ENCODE data around the gene GOSR2. TPM values are rescaled to one million over a fixed set of nuclear protein-coding genes. Genes with fewer than 3 reads are reported as not detected.

Gene GOSR2
- total and polyA plus RNA-seq, 2 donors (not counting 3 experiments of a cell fraction or from before 2014, with no cell fraction given): 48.6 to 54.7 TPM

DNA sequence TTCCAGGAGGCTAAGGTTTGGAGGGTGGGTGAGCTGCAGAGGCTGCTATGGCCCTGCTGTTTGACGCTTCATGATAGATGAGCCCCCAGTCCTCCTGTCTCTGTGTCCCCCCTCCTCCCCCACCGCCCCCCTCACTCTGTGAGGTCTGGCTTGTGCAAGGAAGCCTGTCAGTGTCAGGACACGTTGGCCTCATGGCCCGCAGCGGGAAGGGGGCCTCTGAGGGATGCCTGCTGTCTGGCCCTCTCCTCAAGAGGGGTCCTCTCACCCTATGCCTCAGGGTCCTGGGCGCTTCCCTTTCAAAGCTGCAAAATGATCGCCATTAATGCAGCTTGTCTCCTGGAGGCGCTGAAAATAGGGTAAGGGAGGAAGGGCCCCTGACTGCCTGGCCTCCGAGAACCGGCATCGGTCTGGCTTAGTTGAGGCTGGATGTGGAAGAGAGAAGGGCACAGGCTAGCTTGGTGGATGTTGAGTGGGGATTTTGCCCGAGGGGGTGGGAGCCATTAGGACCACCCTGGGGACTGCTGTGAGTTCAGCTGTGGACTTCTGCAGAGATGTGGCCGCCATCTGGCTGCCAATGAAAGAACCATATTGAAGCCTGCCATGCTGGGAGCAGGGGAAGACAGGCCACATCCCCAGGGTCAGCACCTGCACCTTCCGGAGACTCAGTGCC lies 14.8 kb upstream of the GOSR2 start:
- H3K27me3 ChIP-seq (ENCODE audit: control insufficient read depth in 2 of 2, insufficient read depth in 2 of 2, low read length in 2 of 2): peaks cover 0 to 4% of the 10 kb centered on the region in 2 experiments
- POLR2A ChIA-PET: no interaction called here
- no peaks in the 10 kb centered on the region for H3K9me1 ChIP-seq (replicated peaks; ENCODE audit: control insufficient read depth, extremely low read depth, insufficient read depth, low read length)
- H3K4me3 ChIP-seq (replicated peaks in 1 of 3; ENCODE audit: insufficient read depth in 1 of 3, low read depth in 1 of 3, low read length in 3 of 3): no peak overlapping the region
- FAIRE-seq (no peak), DNase-seq (ENCODE audit: low read depth, low spot score) (no peak)
- H3K4me2 ChIP-seq (ENCODE audit: insufficient read depth, low read length): no peak overlapping the region
- TF ChIP-seq POLR2AphosphoS5 (IDR thresholded peaks at IDR 0.05; ENCODE audit: insufficient read depth, low read depth, low read length) (no peak), MYC (IDR thresholded peaks at IDR 0.05; ENCODE audit: low read depth, low read length) (no peak), POLR2A (IDR thresholded peaks at IDR 0.05; ENCODE audit: low read depth, low read length) (no peak), GATA2 (IDR thresholded peaks at IDR 0.05; ENCODE audit: insufficient read depth, insufficient read length, low read depth, low read length) (no peak), FOS (IDR thresholded peaks at IDR 0.05; ENCODE audit: borderline replicate concordance, insufficient read depth, low read length) (no peak), EZH2 (IDR thresholded peaks at IDR 0.05; ENCODE audit: borderline replicate concordance, low read depth, low read length, severe bottlenecking) (no peak), JUN (IDR thresholded peaks at IDR 0.05; ENCODE audit: borderline replicate concordance, insufficient read depth, insufficient read length, low read depth) (no peak)
- TF ChIP-seq, protein P1, sequence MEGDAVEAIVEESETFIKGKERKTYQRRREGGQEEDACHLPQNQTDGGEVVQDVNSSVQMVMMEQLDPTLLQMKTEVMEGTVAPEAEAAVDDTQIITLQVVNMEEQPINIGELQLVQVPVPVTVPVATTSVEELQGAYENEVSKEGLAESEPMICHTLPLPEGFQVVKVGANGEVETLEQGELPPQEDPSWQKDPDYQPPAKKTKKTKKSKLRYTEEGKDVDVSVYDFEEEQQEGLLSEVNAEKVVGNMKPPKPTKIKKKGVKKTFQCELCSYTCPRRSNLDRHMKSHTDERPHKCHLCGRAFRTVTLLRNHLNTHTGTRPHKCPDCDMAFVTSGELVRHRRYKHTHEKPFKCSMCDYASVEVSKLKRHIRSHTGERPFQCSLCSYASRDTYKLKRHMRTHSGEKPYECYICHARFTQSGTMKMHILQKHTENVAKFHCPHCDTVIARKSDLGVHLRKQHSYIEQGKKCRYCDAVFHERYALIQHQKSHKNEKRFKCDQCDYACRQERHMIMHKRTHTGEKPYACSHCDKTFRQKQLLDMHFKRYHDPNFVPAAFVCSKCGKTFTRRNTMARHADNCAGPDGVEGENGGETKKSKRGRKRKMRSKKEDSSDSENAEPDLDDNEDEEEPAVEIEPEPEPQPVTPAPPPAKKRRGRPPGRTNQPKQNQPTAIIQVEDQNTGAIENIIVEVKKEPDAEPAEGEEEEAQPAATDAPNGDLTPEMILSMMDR (IDR thresholded peaks at IDR 0.05; ENCODE audit: extremely low read depth in 1 of 2, insufficient read depth in 1 of 2, low read depth in 1 of 2, low read length in 2 of 2): no peak
- TF ChIP-seq, protein P2, sequence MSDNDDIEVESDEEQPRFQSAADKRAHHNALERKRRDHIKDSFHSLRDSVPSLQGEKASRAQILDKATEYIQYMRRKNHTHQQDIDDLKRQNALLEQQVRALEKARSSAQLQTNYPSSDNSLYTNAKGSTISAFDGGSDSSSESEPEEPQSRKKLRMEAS (IDR thresholded peaks at IDR 0.05; ENCODE audit: insufficient read depth, insufficient read length): no peak
- H2AFZ ChIP-seq (ENCODE audit: low read depth, low read length): no peak overlapping the region
- H3K9me3 ChIP-seq (replicated peaks; ENCODE audit: control insufficient read depth, insufficient read depth, low read length): no peaks in the 10 kb centered on the region
- no peaks in the 10 kb centered on the region for H3K4me1 ChIP-seq (ENCODE audit: control insufficient read depth, extremely low read depth, insufficient read depth, low read length)
- H3K36me3 ChIP-seq (ENCODE audit: control insufficient read depth in 2 of 2, extremely low read depth in 1 of 2, insufficient read depth in 2 of 2, low read length in 2 of 2): no peaks in the 10 kb centered on the region
- intact Hi-C loops (cut with micrococcal nuclease) (no loop called here), dilution Hi-C loops (cut with MboI; ENCODE audit: extremely low pct_ligation_motif_present, low sequenced_read_pairs) (no loop called here)
- no peak overlapping the region for H3K27ac ChIP-seq (ENCODE audit: insufficient read depth, low read depth, low read length)
- H4K20me1 ChIP-seq (replicated peaks; ENCODE audit: control insufficient read depth, extremely low read depth, insufficient read depth, low read length): no peaks in the 10 kb centered on the region
- no TSS peak for BruUV-seq (replicated peaks)
- H3K79me2 ChIP-seq (ENCODE audit: control insufficient read depth, insufficient read depth, low read length): no peaks in the 10 kb centered on the region
- CTCF ChIA-PET: no interaction called here
- H3K9ac ChIP-seq (replicated peaks; ENCODE audit: extremely low read depth, insufficient read depth, low read length): no peak overlapping the region
